ENCODE data around the gene PTPN6. TPM values are rescaled to one million over a fixed set of nuclear protein-coding genes. Genes with fewer than 3 reads are reported as not detected.

Gene PTPN6
- total RNA-seq, 1 donor from 2014 or later, result 341 TPM

GRCh38 chr12:6939191-6939540 lies 12.0 kb upstream of the PTPN6 start:
- H3K4me3 Mint-ChIP-seq, result peak overlapping the region; percentile 57
- no peaks in the 10 kb centered on the region for H3K27me3 Mint-ChIP-seq (ENCODE audit: insufficient read depth)
- intact Hi-C loops (cut with micrococcal nuclease), result no loop called here
- peaks cover 59% of the 10 kb centered on the region for H3K4me1 Mint-ChIP-seq (ENCODE audit: low read depth)
- DNase-seq (ENCODE audit: low spot score), result no peak
- peaks cover 39% of the 10 kb centered on the region for H3K36me3 Mint-ChIP-seq (ENCODE audit: low read depth)
- peak overlapping the region; percentile 81 for H3K27ac Mint-ChIP-seq
- H3K9me3 Mint-ChIP-seq, result no peaks in the 10 kb centered on the region

GRCh38 chr12:6941267-6941666 lies 9.9 kb upstream of the PTPN6 start:
- Mint-ChIP-seq H3K9me3 (no peaks in the 10 kb centered on the region), H3K27me3 (ENCODE audit: insufficient read depth) (no peaks in the 10 kb centered on the region), H3K4me3 (no peak overlapping the region), H3K36me3 (ENCODE audit: low read depth) (peaks cover 25% of the 10 kb centered on the region), H3K4me1 (ENCODE audit: low read depth) (peaks cover 60% of the 10 kb centered on the region), H3K27ac (no peak overlapping the region)
- intact Hi-C loops (cut with micrococcal nuclease), result loop anchor here (5.0 to 10.0 kb wide), 2 partner anchors 406 to 469 kb away; partner anchors contain the start of genes GAPDH and VAMP1
- DNase-seq (ENCODE audit: low spot score), result no peak

GRCh38 chr12:6941782-6942181 lies 9.4 kb upstream of the PTPN6 start:
- peaks cover 57% of the 10 kb centered on the region for H3K4me1 Mint-ChIP-seq (ENCODE audit: low read depth)
- H3K36me3 Mint-ChIP-seq (ENCODE audit: low read depth), result peaks cover 21% of the 10 kb centered on the region
- no peak overlapping the region for H3K4me3 Mint-ChIP-seq
- intact Hi-C loops (cut with micrococcal nuclease), result loop anchor here (2.0 to 10.0 kb wide), 3 partner anchors 51 to 469 kb away; partner anchors contain the start of genes GAPDH and VAMP1
- H3K27ac Mint-ChIP-seq, result no peak overlapping the region
- H3K27me3 Mint-ChIP-seq (ENCODE audit: insufficient read depth), result no peaks in the 10 kb centered on the region
- no peaks in the 10 kb centered on the region for H3K9me3 Mint-ChIP-seq
- DNase-seq (ENCODE audit: low spot score), result no peak

GRCh38 chr12:6942331-6942665 lies 8.9 kb upstream of the PTPN6 start:
- H3K27me3 Mint-ChIP-seq (ENCODE audit: insufficient read depth), result no peaks in the 10 kb centered on the region
- no peak for DNase-seq (ENCODE audit: low spot score)
- peaks cover 22% of the 10 kb centered on the region for H3K36me3 Mint-ChIP-seq (ENCODE audit: low read depth)
- H3K27ac Mint-ChIP-seq, result peak overlapping the region; percentile 93
- intact Hi-C loops (cut with micrococcal nuclease), result loop anchor here (2.0 to 10.0 kb wide), 3 partner anchors 51 to 470 kb away; partner anchors contain the start of genes GAPDH and VAMP1
- no peak overlapping the region for H3K4me3 Mint-ChIP-seq
- H3K9me3 Mint-ChIP-seq, result no peaks in the 10 kb centered on the region
- H3K4me1 Mint-ChIP-seq (ENCODE audit: low read depth), result peaks cover 60% of the 10 kb centered on the region

GRCh38 chr12:6943389-6943721 lies 7.8 kb upstream of the PTPN6 start:
- DNase-seq (ENCODE audit: low spot score), result peak; percentile 75
- peaks cover 65% of the 10 kb centered on the region for H3K4me1 Mint-ChIP-seq (ENCODE audit: low read depth)
- intact Hi-C loops (cut with micrococcal nuclease), result loop anchor here (2.0 to 10.0 kb wide), 3 partner anchors 53 to 471 kb away; partner anchors contain the start of genes GAPDH and VAMP1
- H3K4me3 Mint-ChIP-seq, result peak overlapping the region; percentile 96
- no peaks in the 10 kb centered on the region for H3K27me3 Mint-ChIP-seq (ENCODE audit: insufficient read depth)
- peak overlapping the region; percentile 93 for H3K27ac Mint-ChIP-seq
- H3K36me3 Mint-ChIP-seq (ENCODE audit: low read depth), result peaks cover 25% of the 10 kb centered on the region
- no peaks in the 10 kb centered on the region for H3K9me3 Mint-ChIP-seq

- peaks cover 69% of the 10 kb centered on the region for H3K4me1 Mint-ChIP-seq (ENCODE audit: low read depth)
- peak within 1 kb of the TSS; percentile 93 for H3K27ac Mint-ChIP-seq
- H3K36me3 Mint-ChIP-seq (ENCODE audit: low read depth), result peaks cover 25% of the 10 kb centered on the region
- H3K27me3 Mint-ChIP-seq (ENCODE audit: insufficient read depth), result no peaks in the 10 kb centered on the region
- peak within 1 kb of the TSS; percentile 96 for H3K4me3 Mint-ChIP-seq
- peak; percentile 78 for DNase-seq (ENCODE audit: low spot score)
- intact Hi-C loops (cut with micrococcal nuclease), result loop anchor here (1.0 to 10.0 kb wide), 11 partner anchors 9 to 472 kb away; partner anchors contain the start of genes C1R, C1RL, EMG1 and GAPDH
- H3K9me3 Mint-ChIP-seq, result no peaks in the 10 kb centered on the region
Measured at GRCh38 chr12:6943722-6944380, 7.3 kb upstream of the PTPN6 start, which contains the start of the genes C12orf57 and RNU7-1. Gene C12orf57, plus strand, starts transcription at chr12:6944022. Its CDS starts 100 bp downstream, at chr12:6944122. Gene RNU7-1, plus strand, starts transcription at chr12:6943816.

GRCh38 chr12:6944381-6945186 lies 6.6 kb upstream of the PTPN6 start:
- H3K36me3 Mint-ChIP-seq (ENCODE audit: low read depth), result peaks cover 18% of the 10 kb centered on the region
- peak; percentile 84 for DNase-seq (ENCODE audit: low spot score)
- intact Hi-C loops (cut with micrococcal nuclease), result loop anchor here (1.0 to 10.0 kb wide), 10 partner anchors 9 to 472 kb away; partner anchors contain the start of genes C1R, C1RL, EMG1 and GAPDH
- peaks cover 71% of the 10 kb centered on the region for H3K4me1 Mint-ChIP-seq (ENCODE audit: low read depth)
- no peaks in the 10 kb centered on the region for H3K27me3 Mint-ChIP-seq (ENCODE audit: insufficient read depth)
- H3K9me3 Mint-ChIP-seq, result no peaks in the 10 kb centered on the region
- peak overlapping the region; percentile 95 for H3K27ac Mint-ChIP-seq
- H3K4me3 Mint-ChIP-seq, result peak overlapping the region; percentile 96

- intact Hi-C loops (cut with micrococcal nuclease), result loop anchor here (1.0 to 10.0 kb wide), 2 partner anchors 7 to 411 kb away; partner anchors contain the start of gene GAPDH
Measured at GRCh38 chr12:6945613-6946012, 5.5 kb upstream of the PTPN6 start.

GRCh38 chr12:6946033-6946919 lies 4.9 kb upstream of the PTPN6 start:
- Mint-ChIP-seq H3K9me3 (no peaks in the 10 kb centered on the region), H3K27me3 (ENCODE audit: insufficient read depth) (no peaks in the 10 kb centered on the region), H3K4me1 (ENCODE audit: low read depth) (peaks cover 86% of the 10 kb centered on the region), H3K27ac (peak overlapping the region; percentile 95), H3K36me3 (ENCODE audit: low read depth) (peaks cover 12% of the 10 kb centered on the region), H3K4me3 (peak overlapping the region; percentile 96)
- intact Hi-C loops (cut with micrococcal nuclease), result loop anchor here (1.0 to 10.0 kb wide), 2 partner anchors 8 to 411 kb away; partner anchors contain the start of gene GAPDH
- DNase-seq (ENCODE audit: low spot score), result peak; percentile 63

More at GRCh38 chr12:6945613-6946012, 5.5 kb upstream of the PTPN6 start:
- DNase-seq (ENCODE audit: low spot score), result no peak
- H3K4me1 Mint-ChIP-seq (ENCODE audit: low read depth), result peaks cover 81% of the 10 kb centered on the region
- peak overlapping the region; percentile 96 for H3K4me3 Mint-ChIP-seq
- H3K9me3 Mint-ChIP-seq, result no peaks in the 10 kb centered on the region
- peaks cover 14% of the 10 kb centered on the region for H3K36me3 Mint-ChIP-seq (ENCODE audit: low read depth)
- H3K27ac Mint-ChIP-seq, result peak overlapping the region; percentile 95
- no peaks in the 10 kb centered on the region for H3K27me3 Mint-ChIP-seq (ENCODE audit: insufficient read depth)

GRCh38 chr12:6946920-6947374 lies 4.2 kb upstream of the PTPN6 start:
- peak overlapping the region; percentile 96 for H3K4me3 Mint-ChIP-seq
- DNase-seq (ENCODE audit: low spot score), result no peak
- no peaks in the 10 kb centered on the region for H3K27me3 Mint-ChIP-seq (ENCODE audit: insufficient read depth)
- intact Hi-C loops (cut with micrococcal nuclease), result loop anchor here (1.0 to 10.0 kb wide), 2 partner anchors 9 to 412 kb away; partner anchors contain the start of gene GAPDH
- H3K27ac Mint-ChIP-seq, result peak overlapping the region; percentile 95
- H3K36me3 Mint-ChIP-seq (ENCODE audit: low read depth), result peaks cover 14% of the 10 kb centered on the region
- H3K9me3 Mint-ChIP-seq, result no peaks in the 10 kb centered on the region
- H3K4me1 Mint-ChIP-seq (ENCODE audit: low read depth), result peaks cover 86% of the 10 kb centered on the region

GRCh38 chr12:6947615-6948014 lies 3.5 kb upstream of the PTPN6 start:
- peaks cover 17% of the 10 kb centered on the region for H3K36me3 Mint-ChIP-seq (ENCODE audit: low read depth)
- no peaks in the 10 kb centered on the region for H3K9me3 Mint-ChIP-seq
- H3K27ac Mint-ChIP-seq, result peak overlapping the region; percentile 40
- H3K4me1 Mint-ChIP-seq (ENCODE audit: low read depth), result peaks cover 82% of the 10 kb centered on the region
- H3K4me3 Mint-ChIP-seq, result peak overlapping the region; percentile 41
- no peaks in the 10 kb centered on the region for H3K27me3 Mint-ChIP-seq (ENCODE audit: insufficient read depth)
- intact Hi-C loops (cut with micrococcal nuclease), result loop anchor here (10.0 kb wide), 1 partner anchor 413 kb away; the partner anchor contains the start of gene GAPDH
- DNase-seq (ENCODE audit: low spot score), result no peak
